Measurements from ENCODE around the gene BCR.

Gene BCR

GRCh38 chr22:23206915-23207314, 26.6 kb downstream of the BCR start:
- no peak for DNase-seq (ENCODE audit: low read depth)
- no peak overlapping the region for H3K4me3 ChIP-seq (ENCODE audit: low read depth, low read length)
- TF ChIP-seq POLR2A (IDR thresholded peaks at IDR 0.05; ENCODE audit: extremely low read depth, insufficient read length) (no peak), CTCF (IDR thresholded peaks at IDR 0.05; ENCODE audit: low read depth, low read length) (no peak), MYC (IDR thresholded peaks at IDR 0.05; ENCODE audit: low read depth, low read length) (no peak), MAX (IDR thresholded peaks at IDR 0.05; ENCODE audit: low read depth, low read length) (no peak)

GRCh38 chr22:23207729-23208393, 27.6 kb downstream of the BCR start:
- DNase-seq (ENCODE audit: low read depth) = no peak

GRCh38 chr22:23210428-23211170, 30.3 kb downstream of the BCR start:
- DNase-seq (ENCODE audit: low read depth) = no peak
- TF ChIP-seq POLR2A (IDR thresholded peaks at IDR 0.05; ENCODE audit: extremely low read depth, insufficient read length) (no peak), CTCF (IDR thresholded peaks at IDR 0.05; ENCODE audit: low read depth, low read length) (no peak), MYC (IDR thresholded peaks at IDR 0.05; ENCODE audit: low read depth, low read length) (no peak)
- H3K4me3 ChIP-seq (ENCODE audit: low read depth, low read length) = no peak overlapping the region

More at GRCh38 chr22:23207729-23208393, 27.6 kb downstream of the BCR start:
- TF ChIP-seq CTCF (IDR thresholded peaks at IDR 0.05; ENCODE audit: low read depth, low read length) = no peak
- no peak for TF ChIP-seq POLR2A (IDR thresholded peaks at IDR 0.05; ENCODE audit: extremely low read depth, insufficient read length)
- no peak overlapping the region for H3K4me3 ChIP-seq (ENCODE audit: low read depth, low read length)

- TF ChIP-seq MYC (IDR thresholded peaks at IDR 0.05; ENCODE audit: low read depth, low read length) = no peak
- TF ChIP-seq POLR2A (IDR thresholded peaks at IDR 0.05; ENCODE audit: extremely low read depth, insufficient read length) = no peak
- no peak for TF ChIP-seq CTCF (IDR thresholded peaks at IDR 0.05; ENCODE audit: low read depth, low read length)
- no peak for TF ChIP-seq MAX (IDR thresholded peaks at IDR 0.05; ENCODE audit: low read depth, low read length)
- no peak overlapping the region for H3K4me3 ChIP-seq (ENCODE audit: low read depth, low read length)
- DNase-seq (ENCODE audit: low read depth) = no peak
Observed at GRCh38 chr22:23211622-23212021, 31.3 kb downstream of the BCR start.

GRCh38 chr22:23212061-23213021, 32.0 kb downstream of the BCR start:
- no peak for DNase-seq (ENCODE audit: low read depth)
- no peak overlapping the region for H3K4me3 ChIP-seq (ENCODE audit: low read depth, low read length)

More at GRCh38 chr22:23212061-23213021, 32.0 kb downstream of the BCR start:
- TF ChIP-seq MYC (IDR thresholded peaks at IDR 0.05; ENCODE audit: low read depth, low read length) (no peak), POLR2A (IDR thresholded peaks at IDR 0.05; ENCODE audit: extremely low read depth, insufficient read length) (no peak), CTCF (IDR thresholded peaks at IDR 0.05; ENCODE audit: low read depth, low read length) (no peak), MAX (IDR thresholded peaks at IDR 0.05; ENCODE audit: low read depth, low read length) (no peak)

Data from NB4 (cell line).